H54 (cell line): Measurements from ENCODE around the gene ANKRD44.

ENCODE experiments used
- DNase-seq: peaks from one replicate; pipeline ENCODE4 v3.0.0; 2011; ENCODE audit warnings: low spot score, mixed read lengths; ENCODE audit not compliant: insufficient read length
- FAIRE-seq: peaks from 3 replicates; lab custom pipeline; 2011; peaks lifted over from hg19 to GRCh38; lab: Jason Lieb, UNC
- POLR2A ChIP-seq: IDR thresholded peaks from 2 replicates; pipeline ENCODE4 v1.6.1; 2011; ENCODE audit warnings: low read depth, mild to moderate bottlenecking, low read length

ANKRD44 gene

DNA sequence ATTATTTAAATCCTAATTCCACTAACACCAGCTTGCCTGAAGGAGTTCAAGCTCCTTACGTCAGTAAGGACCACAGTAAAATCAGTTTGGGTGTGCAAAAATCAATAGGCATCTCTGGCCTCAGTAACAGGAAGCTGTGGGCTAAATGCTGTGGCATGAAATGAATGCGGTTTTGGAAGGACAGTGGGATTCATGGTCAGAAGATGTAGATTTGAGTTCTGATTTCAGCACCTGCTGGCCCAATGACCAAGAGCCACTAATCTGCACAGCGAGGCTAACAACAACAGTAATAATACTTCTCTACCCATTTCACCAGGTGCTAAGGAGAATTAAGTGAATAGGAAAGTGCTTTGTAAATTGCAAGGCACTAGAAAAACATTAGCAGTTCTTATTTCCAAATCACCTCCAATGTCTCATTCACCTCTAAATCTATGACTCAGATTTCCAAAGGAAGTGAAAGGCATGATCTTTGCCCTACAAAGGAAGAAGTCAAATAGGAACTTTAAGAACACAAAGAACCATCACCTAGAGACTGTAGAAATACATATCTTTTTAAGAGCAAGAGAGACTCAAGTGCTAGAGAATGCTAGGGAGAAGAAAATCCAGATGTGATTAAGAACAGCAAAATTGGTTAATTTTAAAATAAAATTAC lies 172.6 kb downstream of the ANKRD44 start:
- no peak for TF ChIP-seq POLR2A
- FAIRE-seq = peak; percentile 74
- no peak for DNase-seq

DNA sequence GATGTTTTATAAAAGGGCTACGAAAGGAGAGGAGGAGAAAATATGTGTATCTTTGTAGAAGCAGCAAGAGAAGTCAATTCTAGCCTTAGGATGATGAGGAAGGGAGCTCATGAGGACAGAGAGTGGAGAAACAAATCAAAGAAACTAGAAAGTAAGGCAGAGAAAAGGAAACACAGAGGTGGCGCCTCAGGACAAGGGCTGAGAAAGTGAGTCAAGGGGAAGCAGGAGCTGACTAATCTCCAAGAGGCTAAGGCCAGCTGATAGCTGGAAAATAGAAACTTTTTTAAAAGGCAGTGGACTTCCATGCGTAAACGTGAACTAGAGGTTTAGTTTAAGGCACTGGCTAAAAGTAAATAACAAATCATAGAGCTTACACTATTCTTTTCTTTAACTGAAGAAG lies 173.3 kb downstream of the ANKRD44 start:
- DNase-seq (no peak), FAIRE-seq (peak; percentile 78)
- TF ChIP-seq POLR2A = no peak

DNA sequence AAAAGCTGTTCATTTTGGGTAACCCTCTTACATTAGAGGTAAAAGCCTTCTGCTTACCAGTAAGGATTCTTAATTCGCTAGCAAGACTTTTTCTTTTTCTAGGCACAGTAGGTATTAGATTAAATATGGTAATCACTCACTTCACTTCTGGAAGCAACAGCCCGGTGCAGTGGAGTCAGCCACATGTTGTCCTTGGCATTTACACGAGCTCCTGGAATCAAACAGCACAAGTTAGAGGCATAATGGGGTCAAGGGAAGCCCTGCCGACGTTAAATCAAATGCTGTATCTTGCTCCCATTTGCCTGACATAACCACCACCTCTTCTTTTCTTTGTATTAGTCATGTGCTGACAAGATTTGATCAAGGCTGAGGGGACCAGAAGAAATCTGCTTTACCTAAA lies 174.1 kb downstream of the ANKRD44 start:
- no peak for DNase-seq
- FAIRE-seq = no peak
- TF ChIP-seq POLR2A = no peak

DNA sequence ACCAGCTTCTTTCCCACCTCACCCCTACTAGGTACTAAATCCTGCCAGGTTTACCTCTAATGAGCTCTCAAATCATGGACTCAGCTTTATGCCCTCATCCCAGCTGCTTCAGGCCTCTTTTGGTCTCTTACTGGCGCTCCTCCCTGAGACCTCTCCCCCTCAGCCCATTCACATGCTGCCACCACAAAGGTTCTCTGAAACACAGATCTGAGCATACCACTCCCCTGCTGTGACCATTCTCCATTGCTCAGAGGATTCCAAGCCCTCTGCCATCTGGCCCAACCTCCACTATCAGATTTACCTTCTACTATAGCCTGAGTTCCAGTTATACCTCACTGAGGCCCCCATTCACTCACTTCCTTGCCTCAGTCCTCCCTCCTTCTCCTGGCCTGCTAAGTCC lies 174.8 kb downstream of the ANKRD44 start:
- no peak for TF ChIP-seq POLR2A
- FAIRE-seq (no peak), DNase-seq (no peak)

DNA sequence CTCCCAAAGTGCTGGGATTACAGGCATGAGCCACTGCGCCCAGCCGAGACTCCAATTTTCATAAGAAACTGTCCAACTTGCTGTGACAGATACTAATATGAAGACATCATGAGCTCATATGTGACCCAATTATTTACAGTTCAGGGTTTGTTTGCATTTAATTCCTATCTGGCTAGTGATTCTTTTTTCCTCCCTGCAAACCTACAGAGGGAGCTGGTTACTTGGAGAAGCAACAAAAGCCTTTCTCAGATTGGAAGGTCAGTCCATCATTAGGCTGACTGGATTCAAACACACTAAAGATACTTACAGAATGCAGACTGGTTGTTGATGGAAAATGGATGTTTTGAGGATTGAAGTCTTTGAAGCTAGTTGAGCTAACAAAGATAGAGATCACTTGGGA lies 176.4 kb downstream of the ANKRD44 start:
- DNase-seq (no peak), FAIRE-seq (no peak)
- TF ChIP-seq POLR2A = no peak

DNA sequence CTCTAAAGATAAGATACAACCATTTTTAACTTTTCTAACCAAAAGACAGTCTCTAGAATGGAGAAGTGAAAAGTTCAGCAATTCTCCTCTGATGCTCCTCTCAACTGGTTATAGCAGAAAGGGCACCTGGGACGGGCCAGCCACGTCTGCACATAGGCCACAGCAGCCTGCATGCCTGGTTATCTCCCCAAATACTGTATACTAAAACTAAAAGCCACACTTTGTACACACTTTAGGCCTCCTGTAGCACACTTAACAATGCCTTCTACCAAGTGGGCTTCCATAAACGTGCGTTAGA lies 179.1 kb downstream of the ANKRD44 start:
- TF ChIP-seq POLR2A = no peak
- FAIRE-seq = no peak
- no peak for DNase-seq

DNA sequence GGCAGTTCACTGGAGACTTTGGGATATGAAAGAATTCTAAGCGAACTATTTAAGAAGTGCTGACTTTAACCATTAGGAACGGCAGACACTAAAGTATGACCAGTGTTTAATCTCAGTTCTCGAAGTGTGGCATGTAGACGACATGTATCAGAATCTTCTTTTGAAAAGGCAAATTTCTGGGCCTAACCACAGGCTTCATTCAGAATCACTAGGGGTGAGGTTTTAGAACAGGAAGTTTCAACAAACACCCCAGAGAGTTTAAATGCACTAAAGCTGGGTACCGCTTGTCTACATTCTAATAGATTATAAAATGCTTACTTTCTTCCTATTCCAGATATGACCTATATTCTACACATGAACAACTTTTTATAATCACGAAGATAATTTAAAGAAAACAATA lies 180.3 kb downstream of the ANKRD44 start:
- peak; percentile 30 for FAIRE-seq
- TF ChIP-seq POLR2A = no peak

DNA sequence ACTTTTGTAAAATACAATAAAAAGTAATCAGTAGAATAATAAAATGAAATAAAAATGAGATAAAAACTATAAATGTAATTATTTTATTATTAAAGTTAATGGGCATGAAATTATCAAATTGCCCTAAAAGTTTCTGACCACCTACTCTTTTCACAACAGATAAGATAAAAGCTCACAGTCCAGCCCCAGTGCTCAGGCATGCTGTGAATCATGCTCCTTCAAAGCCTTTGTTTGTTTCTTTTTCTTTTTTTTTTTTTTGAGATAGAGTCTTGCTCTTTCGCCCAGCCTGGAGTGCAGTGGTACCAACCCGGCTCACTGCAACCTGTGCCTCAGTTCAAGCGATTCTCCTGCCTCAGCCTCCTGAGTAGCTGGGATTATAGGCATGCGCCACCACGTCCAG lies 181.7 kb downstream of the ANKRD44 start:
- no peak for DNase-seq
- TF ChIP-seq POLR2A = no peak
- FAIRE-seq = no peak

More for the DNA sequence above, 180.3 kb downstream of the ANKRD44 start:
- DNase-seq = no peak

DNA sequence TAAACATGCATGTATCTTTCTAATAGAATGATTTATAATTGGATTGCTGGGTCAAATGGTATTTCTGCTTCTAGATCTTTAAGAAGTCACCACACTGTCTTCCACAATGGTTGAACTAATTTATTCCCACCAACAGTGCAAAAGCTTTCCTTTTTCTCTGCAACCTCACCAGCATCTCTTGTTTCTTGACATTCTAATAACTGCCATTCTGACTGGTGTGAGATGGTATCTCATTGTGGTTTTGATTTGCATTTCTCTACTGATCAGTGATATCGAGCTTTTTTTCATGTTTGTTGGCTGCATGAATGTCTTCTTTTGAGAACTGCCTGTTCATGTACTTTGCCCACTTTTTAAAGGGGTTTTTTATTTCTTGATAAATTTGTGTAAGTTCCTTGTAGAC lies 182.5 kb downstream of the ANKRD44 start:
- DNase-seq (no peak), FAIRE-seq (peak; percentile 15)
- no peak for TF ChIP-seq POLR2A

DNA sequence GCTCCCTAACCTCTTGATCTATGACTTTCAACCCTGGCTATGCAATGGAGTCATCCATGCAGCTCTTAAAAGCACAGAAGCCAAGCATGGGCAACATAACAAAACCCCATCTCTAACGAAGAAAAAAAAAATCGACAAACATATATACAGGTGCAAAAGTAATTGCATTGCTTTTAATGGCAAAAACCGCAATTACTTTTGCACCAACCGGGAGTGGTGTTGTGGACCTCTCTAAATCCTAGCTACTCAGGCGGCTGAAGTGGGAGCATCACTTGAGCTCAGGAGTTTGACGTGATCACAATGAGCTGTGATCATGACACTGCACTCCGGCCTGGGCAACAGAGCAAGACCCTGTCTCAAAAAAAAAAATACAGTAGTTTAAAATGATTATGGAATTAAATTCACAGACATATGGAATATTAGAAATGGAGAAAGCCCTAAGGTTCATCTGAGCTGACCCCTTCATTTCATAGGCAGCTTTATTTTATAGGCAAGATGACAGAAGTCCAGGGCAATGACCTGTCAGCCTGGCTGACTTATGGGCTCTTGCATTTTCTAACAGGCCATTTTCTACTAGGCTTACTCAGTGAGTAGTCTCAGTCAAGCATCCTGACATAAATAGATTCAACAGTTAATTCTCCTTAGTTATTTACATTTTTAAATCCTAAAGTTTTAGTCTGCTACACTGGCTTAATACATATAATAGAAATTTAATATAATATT lies 183.8 kb downstream of the ANKRD44 start:
- DNase-seq (no peak), FAIRE-seq (no peak)
- no peak for TF ChIP-seq POLR2A

DNA sequence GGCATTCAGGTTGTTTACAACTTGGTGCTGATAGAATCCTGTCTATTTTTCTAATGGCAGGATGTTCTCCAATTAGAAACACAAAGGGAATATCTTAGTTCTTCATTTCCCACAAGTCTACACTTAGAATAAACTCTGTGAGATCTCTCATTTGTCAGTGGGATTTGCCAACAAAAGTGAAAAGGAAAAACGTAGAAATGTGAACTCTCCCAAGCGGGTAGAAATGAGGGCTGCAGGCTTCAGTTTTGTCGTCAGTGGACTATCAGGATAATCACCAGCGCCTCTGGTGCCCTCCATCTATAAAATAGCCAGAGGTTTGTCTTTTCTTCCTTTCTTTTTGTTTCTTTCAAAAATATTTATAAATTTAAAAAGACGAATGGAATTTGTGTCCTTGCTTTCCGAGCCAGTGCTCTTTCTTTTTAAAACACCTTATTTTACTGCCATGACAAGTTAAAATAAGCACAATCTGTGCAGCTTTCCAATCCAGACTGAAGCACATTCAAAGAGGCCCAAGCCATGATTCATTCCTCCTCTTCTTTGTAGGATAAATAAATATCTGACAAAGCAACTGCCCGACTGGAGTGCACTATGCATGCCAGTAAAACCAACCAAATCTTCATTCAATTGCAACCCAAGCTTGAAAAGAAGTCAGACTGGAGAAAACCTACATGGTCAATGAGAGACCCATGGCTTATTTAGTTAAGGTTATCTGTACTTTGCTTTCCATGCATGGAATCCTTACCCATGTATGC lies 185.8 kb downstream of the ANKRD44 start:
- TF ChIP-seq POLR2A = no peak
- no peak for FAIRE-seq
- DNase-seq = no peak

DNA sequence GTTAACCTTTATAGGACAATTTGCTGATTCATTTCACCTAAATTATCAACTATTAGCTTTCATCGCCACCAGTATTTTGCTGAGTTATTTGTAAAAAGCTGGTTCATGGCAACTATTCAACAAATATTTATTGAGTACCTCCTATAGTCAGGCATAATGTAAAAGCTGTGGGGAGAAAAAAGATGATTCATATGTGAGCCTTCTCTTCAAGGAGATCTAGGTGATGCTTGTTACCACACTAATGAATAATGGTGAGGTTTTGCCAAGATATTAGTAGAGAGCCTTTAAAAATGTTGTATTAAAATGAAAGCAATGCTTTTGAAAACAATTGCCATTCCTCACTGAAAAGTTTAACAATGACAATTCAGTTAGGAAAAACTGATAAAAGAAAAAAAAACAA lies 187.8 kb downstream of the ANKRD44 start:
- TF ChIP-seq POLR2A = no peak
- DNase-seq (no peak), FAIRE-seq (no peak)

DNA sequence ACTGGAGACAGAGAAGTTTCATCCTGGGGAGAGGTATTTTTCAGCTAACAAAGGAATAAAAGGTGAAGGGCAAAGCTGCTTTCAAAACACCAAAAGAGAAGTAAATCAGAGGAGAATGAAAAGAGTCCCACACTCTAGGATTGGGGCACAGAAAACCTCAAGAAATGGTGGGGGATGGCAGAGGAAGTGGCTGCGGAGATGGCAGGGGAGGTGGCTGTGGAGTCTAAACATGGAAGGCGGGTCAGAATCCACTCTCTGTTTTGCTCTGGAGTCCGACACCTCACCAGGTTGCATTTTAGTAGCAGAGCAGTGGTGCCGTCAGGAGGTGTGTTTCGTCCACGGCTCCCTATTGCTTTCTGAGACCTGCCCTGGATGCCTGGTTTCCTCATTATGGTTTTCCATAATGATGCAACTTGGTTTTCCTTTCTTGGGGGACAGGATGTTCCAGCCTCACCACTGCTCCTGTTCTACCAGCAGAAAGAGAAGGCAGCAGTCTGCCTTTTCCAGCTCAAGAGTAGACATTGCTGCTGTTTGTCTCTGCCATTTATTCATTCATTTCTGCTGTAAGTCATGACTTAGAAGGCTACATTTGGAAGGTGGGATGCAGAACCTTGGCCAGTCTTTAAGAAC lies 188.7 kb downstream of the ANKRD44 start:
- FAIRE-seq = no peak

DNA sequence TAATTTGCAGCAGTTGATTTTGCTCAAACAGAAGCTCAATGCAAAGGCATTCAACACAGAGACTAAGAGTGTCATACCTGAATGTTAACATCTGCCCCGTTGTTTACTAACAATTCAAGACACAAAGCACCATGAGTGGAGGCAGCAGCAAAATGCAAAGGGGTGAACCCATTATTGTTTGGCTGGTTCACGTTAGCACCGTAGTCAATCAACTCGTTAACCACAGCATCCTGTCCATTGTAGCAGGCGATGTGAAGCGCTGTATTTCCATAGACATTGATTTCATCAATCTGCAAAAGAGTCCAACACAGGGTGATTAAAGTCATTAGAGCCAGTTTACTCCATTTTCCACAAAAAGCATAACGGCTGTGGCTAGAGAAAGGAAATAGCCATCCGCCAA lies 189.3 kb downstream of the ANKRD44 start:
- FAIRE-seq (no peak), DNase-seq (no peak)
- no peak for TF ChIP-seq POLR2A

More for the DNA sequence above, 188.7 kb downstream of the ANKRD44 start:
- TF ChIP-seq POLR2A = no peak
- DNase-seq = no peak
